Gastroesophageal sphincter (tissue), 2 donors: ENCODE measurements around the gene GLT8D2.

Experiments
- EP300 ChIP-seq: sonication (generic); formaldehyde crosslinking; IDR thresholded peaks from one replicate; pipeline ENCODE4 v1.6.1; 2017; ENCODE audit warnings: antibody characterized with exemption, mild to moderate bottlenecking
- POLR2AphosphoS5 ChIP-seq: sonication (generic); formaldehyde crosslinking; IDR thresholded peaks from one replicate; pipeline ENCODE4 v1.6.1; 2017; ENCODE audit warnings: antibody characterized with exemption

- TF ChIP-seq EP300: no peak
- TF ChIP-seq POLR2AphosphoS5: no peak
These were observed at the start of gene GLT8D2 for GRCh38 chr12:104049903-104050356.
